Astrocyte (in vitro differentiated cells and primary cell): ENCODE measurements around the gene PDZD2. TPM values are rescaled to one million over a fixed set of nuclear protein-coding genes. Genes with fewer than 3 reads are reported as not detected.
A peak's percentile ranks its signal among the peaks of the same experiment; 100 is the strongest.

ENCODE experiments used
- DNase-seq: peaks from one replicate; pipeline ENCODE4 v3.0.0-alpha.2; 2010; ENCODE audit warnings: low read depth
- FAIRE-seq: peaks from 2 replicates; lab custom pipeline; 2011; peaks lifted over from hg19 to GRCh38; lab: Jason Lieb, UNC
- H2AFZ ChIP-seq: 2 replicates; pipeline ENCODE4 v1.6.0; 2012; ENCODE audit warnings: low read depth, low read length, inconsistent platforms
- H3K27ac ChIP-seq: 2 replicates; pipeline ENCODE4 v1.5.1; 2011; ENCODE audit warnings: low read depth, low read length, inconsistent platforms
- H3K27me3 ChIP-seq: 2 replicates; pipeline ENCODE4 v1.6.0; 2011; ENCODE audit warnings: low read length, inconsistent platforms; ENCODE audit not compliant: insufficient read depth
- H3K36me3 ChIP-seq: 2 replicates; pipeline ENCODE4 v1.5.1; 2011; ENCODE audit warnings: low read length, inconsistent platforms; ENCODE audit not compliant: insufficient read depth
- H3K4me1 ChIP-seq: 2 replicates; pipeline ENCODE4 v1.5.1; 2011; ENCODE audit warnings: low read length, inconsistent platforms; ENCODE audit not compliant: insufficient read depth
- H3K4me2 ChIP-seq: 2 replicates; pipeline ENCODE4 v1.6.0; 2012; ENCODE audit warnings: low read length, inconsistent platforms
- H3K4me3 ChIP-seq: 2 replicates; pipeline ENCODE4 v1.5.1; 2011; ENCODE audit warnings: low read depth, mild to moderate bottlenecking, low read length, inconsistent platforms; ENCODE audit not compliant: insufficient read depth
- H3K79me2 ChIP-seq: 2 replicates; pipeline ENCODE4 v1.6.0; 2012; ENCODE audit warnings: mild to moderate bottlenecking, low read length, inconsistent platforms; ENCODE audit not compliant: insufficient read depth
- H3K9ac ChIP-seq: 2 replicates; pipeline ENCODE4 v1.6.0; 2012; ENCODE audit warnings: mild to moderate bottlenecking, low read length, inconsistent platforms
- H3K9me3 ChIP-seq: 2 replicates; pipeline ENCODE4 v1.5.1; 2012; ENCODE audit warnings: low read depth, mild to moderate bottlenecking, low read length, inconsistent platforms; ENCODE audit not compliant: insufficient read depth
- H4K20me1 ChIP-seq: 2 replicates; pipeline ENCODE4 v1.6.0; 2012; ENCODE audit warnings: low read length, inconsistent platforms; ENCODE audit not compliant: insufficient read depth
- H3K27ac Mint-ChIP-seq: one replicate; pipeline ENCODE4 v1.8.0; 2021; ENCODE audit warnings: mild to moderate bottlenecking, mixed read lengths; ENCODE audit not compliant: unreplicated experiment
- H3K27me3 Mint-ChIP-seq: one replicate; pipeline ENCODE4 v1.8.0; 2021; ENCODE audit warnings: low read depth, mixed read lengths; ENCODE audit not compliant: unreplicated experiment
- H3K36me3 Mint-ChIP-seq: one replicate; pipeline ENCODE4 v1.8.0; 2021; ENCODE audit warnings: low read depth, mixed read lengths; ENCODE audit not compliant: unreplicated experiment
- H3K4me1 Mint-ChIP-seq: one replicate; pipeline ENCODE4 v1.8.0; 2021; ENCODE audit warnings: low read depth, mixed read lengths; ENCODE audit not compliant: unreplicated experiment
- H3K4me3 Mint-ChIP-seq: one replicate; pipeline ENCODE4 v1.8.0; 2021; ENCODE audit warnings: mild to moderate bottlenecking, moderate library complexity, mixed read lengths; ENCODE audit not compliant: unreplicated experiment
- H3K9me3 Mint-ChIP-seq: one replicate; pipeline ENCODE4 v1.8.0; 2021; ENCODE audit warnings: mild to moderate bottlenecking, mixed read lengths; ENCODE audit not compliant: unreplicated experiment
- EZH2 ChIP-seq: IDR thresholded peaks from 2 replicates; pipeline ENCODE4 v1.6.1; 2012; ENCODE audit warnings: mild to moderate bottlenecking, low read length, inconsistent platforms; ENCODE audit not compliant: insufficient read depth
- total RNA-seq: library from RNA; stranded (reverse); gene quantifications from 2 replicates; pipeline ENCODE4 v1.2.1, GENCODE V29; 2021
- TF ChIP-seq, protein P1 (sequence below): IDR thresholded peaks from 2 replicates; pipeline ENCODE4 v1.5.1; 2011; ENCODE audit warnings: low read depth, mild to moderate bottlenecking, inconsistent platforms, low read length, moderate library complexity; ENCODE audit not compliant: insufficient read depth

Gene PDZD2
- total RNA-seq, 1 donor from 2014 or later: 10.3 TPM

- H3K36me3 Mint-ChIP-seq: peaks cover 10% of the 10 kb centered on the region
- no peak overlapping the region for H3K9ac ChIP-seq
- no peaks in the 10 kb centered on the region for H3K27me3 ChIP-seq
- H3K36me3 ChIP-seq: no peaks in the 10 kb centered on the region
- no peak overlapping the region for H3K27ac Mint-ChIP-seq
- peaks cover 4% of the 10 kb centered on the region for H3K9me3 Mint-ChIP-seq
- H3K27me3 Mint-ChIP-seq: no peaks in the 10 kb centered on the region
- DNase-seq (no peak), FAIRE-seq (no peak)
- H3K4me1 Mint-ChIP-seq: peaks cover 33% of the 10 kb centered on the region
- peaks cover 28% of the 10 kb centered on the region for H3K4me1 ChIP-seq
- H3K79me2 ChIP-seq: no peaks in the 10 kb centered on the region
- H3K9me3 ChIP-seq: no peaks in the 10 kb centered on the region
- no peaks in the 10 kb centered on the region for H4K20me1 ChIP-seq
- H2AFZ ChIP-seq: no peak overlapping the region
- no peak for TF ChIP-seq EZH2
- TF ChIP-seq, protein P1, sequence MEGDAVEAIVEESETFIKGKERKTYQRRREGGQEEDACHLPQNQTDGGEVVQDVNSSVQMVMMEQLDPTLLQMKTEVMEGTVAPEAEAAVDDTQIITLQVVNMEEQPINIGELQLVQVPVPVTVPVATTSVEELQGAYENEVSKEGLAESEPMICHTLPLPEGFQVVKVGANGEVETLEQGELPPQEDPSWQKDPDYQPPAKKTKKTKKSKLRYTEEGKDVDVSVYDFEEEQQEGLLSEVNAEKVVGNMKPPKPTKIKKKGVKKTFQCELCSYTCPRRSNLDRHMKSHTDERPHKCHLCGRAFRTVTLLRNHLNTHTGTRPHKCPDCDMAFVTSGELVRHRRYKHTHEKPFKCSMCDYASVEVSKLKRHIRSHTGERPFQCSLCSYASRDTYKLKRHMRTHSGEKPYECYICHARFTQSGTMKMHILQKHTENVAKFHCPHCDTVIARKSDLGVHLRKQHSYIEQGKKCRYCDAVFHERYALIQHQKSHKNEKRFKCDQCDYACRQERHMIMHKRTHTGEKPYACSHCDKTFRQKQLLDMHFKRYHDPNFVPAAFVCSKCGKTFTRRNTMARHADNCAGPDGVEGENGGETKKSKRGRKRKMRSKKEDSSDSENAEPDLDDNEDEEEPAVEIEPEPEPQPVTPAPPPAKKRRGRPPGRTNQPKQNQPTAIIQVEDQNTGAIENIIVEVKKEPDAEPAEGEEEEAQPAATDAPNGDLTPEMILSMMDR: no peak
- H3K4me3 ChIP-seq: no peak overlapping the region
- H3K4me2 ChIP-seq: no peak overlapping the region
- no peak overlapping the region for H3K4me3 Mint-ChIP-seq
- H3K27ac ChIP-seq: no peak overlapping the region
Observed at GRCh38 chr5:31986101-31986500, 347.2 kb downstream of the PDZD2 start.

- H3K9ac ChIP-seq: no peak overlapping the region
- H3K4me3 ChIP-seq: no peak overlapping the region
- no peaks in the 10 kb centered on the region for H3K27me3 ChIP-seq
- no peaks in the 10 kb centered on the region for H3K36me3 ChIP-seq
- peak overlapping the region; percentile 55 for H3K4me2 ChIP-seq
- TF ChIP-seq, protein P1: no peak
- TF ChIP-seq EZH2: no peak
- peak overlapping the region; percentile 13 for H3K27ac ChIP-seq
- peak; percentile 97 for DNase-seq
- no peaks in the 10 kb centered on the region for H4K20me1 ChIP-seq
- no peaks in the 10 kb centered on the region for H3K9me3 ChIP-seq
- no peak overlapping the region for H2AFZ ChIP-seq
- H3K4me1 ChIP-seq: peaks cover 29% of the 10 kb centered on the region
- H3K4me3 Mint-ChIP-seq: peak overlapping the region; percentile 29
- H3K4me1 Mint-ChIP-seq: peaks cover 40% of the 10 kb centered on the region
- no peaks in the 10 kb centered on the region for H3K27me3 Mint-ChIP-seq
- H3K27ac Mint-ChIP-seq: peak overlapping the region; percentile 88
- peak; percentile 99 for FAIRE-seq
- peaks cover 10% of the 10 kb centered on the region for H3K36me3 Mint-ChIP-seq
- H3K9me3 Mint-ChIP-seq: peaks cover 2% of the 10 kb centered on the region
- H3K79me2 ChIP-seq: no peaks in the 10 kb centered on the region
Observed at GRCh38 chr5:31987985-31988710, 349.2 kb downstream of the PDZD2 start.

DNA sequence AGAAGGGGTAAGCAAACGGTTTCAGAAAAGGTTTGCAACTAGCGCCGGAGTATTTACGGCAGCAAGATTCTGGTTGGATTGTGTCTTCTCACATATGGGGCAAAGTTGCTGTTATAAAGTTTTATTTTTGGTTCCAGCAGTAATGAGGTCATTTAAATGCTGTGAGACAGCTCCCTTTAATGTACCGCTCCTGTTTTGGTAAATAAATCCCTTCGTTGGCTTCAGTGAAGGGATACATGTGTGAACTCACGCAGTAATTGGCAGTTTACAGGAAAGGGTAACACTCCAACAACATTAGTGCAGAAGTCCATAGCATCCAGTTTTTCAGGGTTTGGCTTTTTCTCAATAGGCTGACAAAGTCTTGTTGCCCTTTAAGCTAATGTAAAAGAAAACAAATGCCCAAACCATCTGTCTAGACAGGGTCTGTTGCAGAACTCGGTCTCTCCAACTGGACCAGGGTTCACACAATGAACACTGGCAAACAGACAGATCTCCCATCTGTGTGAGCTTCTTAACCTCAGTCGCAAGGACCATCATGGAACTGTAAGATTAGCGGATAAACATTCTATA, 351.2 kb downstream of the PDZD2 start:
- Mint-ChIP-seq H3K9me3 (peaks cover 2% of the 10 kb centered on the region), H3K4me3 (no peak overlapping the region), H3K27me3 (no peaks in the 10 kb centered on the region), H3K36me3 (peaks cover 6% of the 10 kb centered on the region), H3K27ac (peak overlapping the region; percentile 53), H3K4me1 (peaks cover 46% of the 10 kb centered on the region)
- Histone ChIP-seq H3K27ac (no peak overlapping the region), H3K9ac (no peak overlapping the region), H4K20me1 (no peaks in the 10 kb centered on the region), H3K36me3 (no peaks in the 10 kb centered on the region), H2AFZ (no peak overlapping the region), H3K9me3 (no peaks in the 10 kb centered on the region), H3K4me3 (no peak overlapping the region), H3K4me2 (peak overlapping the region; percentile 2), H3K4me1 (peaks cover 34% of the 10 kb centered on the region), H3K27me3 (no peaks in the 10 kb centered on the region), H3K79me2 (no peaks in the 10 kb centered on the region)
- FAIRE-seq (no peak), DNase-seq (peak; percentile 30)
- TF ChIP-seq, protein P1: no peak
- TF ChIP-seq EZH2: no peak
